ENCODE results near the gene ZNF556.
A peak's percentile ranks its signal among the peaks of the same experiment; 100 is the strongest.

ZNF556 gene

DNA sequence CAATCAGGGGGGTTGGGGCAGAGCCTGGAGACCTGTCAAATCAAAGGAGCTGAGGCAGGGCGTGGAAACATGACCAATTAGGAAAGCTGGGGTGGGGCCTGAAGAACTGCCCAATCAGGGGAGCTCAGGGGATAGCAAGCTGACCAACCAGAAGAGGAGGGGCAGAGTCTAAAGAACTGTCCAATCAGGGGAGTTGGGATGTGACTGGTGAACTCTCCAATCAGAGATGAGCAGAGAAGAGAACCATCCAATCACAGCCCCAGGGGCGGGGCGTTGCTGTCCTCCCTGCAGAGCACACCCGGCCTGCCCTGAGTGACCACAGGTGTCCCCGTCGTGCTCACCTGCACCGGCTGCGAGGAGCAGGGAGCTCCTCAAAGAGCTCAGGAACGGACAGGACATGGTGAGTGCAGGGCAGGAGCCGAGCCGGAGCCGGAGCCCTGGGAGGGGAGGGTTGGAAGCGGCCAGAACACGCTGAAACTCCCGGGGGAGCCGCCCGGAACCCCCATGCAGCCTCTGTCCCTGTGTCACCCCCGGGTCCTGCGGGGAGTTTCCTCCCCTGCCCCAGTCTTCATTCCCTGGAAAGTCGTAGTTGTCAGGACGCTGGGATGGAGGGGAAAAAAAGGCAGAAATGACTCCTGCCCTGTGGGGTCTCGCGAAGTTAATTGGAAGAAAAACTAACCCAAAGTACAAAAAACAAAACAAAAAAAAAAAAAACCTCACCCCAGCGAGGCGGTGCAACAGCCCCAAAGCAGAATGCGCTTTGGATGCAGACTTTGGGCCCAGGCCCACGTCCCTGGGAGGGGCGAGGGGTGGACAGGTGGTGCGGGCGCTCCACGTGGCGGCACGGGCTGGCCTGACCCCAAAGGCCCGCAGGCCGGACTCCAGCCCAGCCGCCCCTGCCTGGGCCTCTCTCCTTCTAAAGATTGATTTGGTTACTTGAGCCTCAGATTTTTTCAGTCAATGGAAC is at the start of gene ZNF556:
ZNF556 (plus strand) TSS at position 311 of the 967 bp plus-strand sequence; CDS start at position 398, 87 bp downstream.
- no peak for DNase-seq (ENCODE audit: low read depth in 2 of 2)

DNA sequence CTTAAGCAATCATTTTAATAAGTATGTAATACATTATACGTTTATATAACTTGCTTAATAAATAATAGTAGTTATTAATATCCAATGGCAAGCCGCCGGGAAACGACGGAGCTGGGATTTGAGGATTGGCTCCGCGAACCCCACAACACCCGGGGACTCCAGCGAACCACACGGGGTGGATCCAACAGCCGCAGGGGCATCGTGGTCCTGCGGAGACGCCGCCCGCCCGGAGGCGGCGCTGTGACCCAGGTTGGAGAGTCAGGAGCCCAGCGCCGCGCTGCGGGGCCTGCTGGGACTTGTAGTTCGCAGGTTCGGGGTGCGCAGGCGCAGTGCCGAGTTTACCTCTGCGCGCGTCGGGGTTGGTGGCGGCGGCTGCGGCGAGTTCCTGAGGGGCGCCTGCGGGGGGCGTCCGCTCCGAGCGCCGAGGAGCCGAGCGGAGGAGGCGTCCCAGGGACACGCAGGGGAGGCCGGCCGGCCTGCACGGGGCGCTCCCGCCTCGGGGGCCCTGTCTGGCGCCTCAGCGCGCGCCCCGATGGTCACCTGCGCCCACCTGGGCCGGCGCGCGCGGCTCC is 47.5 kb upstream of the ZNF556 start, which contains the start of gene ZNF554:
ZNF554 (plus strand) TSS at position 329 of the 572 bp plus-strand sequence; CDS start at position 533, 204 bp downstream.
- peak; percentile 96 to 97 for DNase-seq (ENCODE audit: low read depth in 2 of 2)

DNA sequence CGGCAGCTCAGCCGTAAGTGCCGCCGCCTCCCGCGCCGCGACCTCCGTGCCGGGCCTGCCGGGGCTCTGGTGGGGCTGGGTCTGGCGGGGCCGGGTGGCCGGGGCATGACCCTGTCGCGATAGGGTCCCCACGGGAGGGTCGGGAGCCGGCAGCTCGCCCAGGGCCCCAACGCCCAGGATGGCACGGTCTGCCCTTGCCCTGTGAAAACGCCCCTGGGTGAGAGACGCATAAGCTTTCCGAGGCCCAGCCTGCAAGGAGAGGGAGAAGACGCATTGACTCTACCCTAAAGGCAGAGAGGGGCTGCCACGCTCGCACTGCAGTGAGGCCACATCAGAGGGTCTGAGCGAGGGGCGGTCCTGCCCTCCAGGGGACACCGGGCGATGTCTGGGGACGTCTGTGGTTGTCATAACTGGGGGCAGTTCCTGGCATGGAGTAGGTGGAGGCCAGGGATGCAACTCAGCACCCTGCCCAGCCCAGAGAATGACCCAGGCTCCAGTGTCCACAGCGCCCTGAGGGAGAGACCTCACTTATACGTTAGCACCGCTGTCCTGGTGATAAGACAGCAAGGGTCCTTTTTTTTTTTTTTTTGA is 46.9 kb upstream of the ZNF556 start:
- DNase-seq (ENCODE audit: low read depth in 2 of 2): no peak

DNA sequence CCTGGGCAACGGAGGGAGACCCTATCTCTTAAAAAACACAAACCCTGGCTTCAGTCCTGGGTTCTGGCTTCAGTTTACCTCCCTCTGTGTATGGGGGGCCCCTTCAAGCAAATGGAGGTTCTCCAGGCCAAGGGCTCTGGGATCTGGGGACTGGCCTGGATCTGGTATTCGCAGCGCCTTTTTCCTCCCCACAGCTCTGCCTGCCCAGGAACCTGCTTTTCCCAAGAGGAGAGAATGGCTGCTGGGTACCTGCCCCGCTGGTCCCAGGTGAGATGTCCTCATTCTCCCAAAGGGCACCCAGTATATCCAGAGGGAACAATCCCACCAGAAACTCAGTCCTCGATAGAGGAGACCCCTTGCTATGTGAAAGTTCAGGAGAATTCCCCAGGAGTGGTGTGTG is 44.3 kb upstream of the ZNF556 start:
- DNase-seq (ENCODE audit: low read depth in 2 of 2): no peak

DNA sequence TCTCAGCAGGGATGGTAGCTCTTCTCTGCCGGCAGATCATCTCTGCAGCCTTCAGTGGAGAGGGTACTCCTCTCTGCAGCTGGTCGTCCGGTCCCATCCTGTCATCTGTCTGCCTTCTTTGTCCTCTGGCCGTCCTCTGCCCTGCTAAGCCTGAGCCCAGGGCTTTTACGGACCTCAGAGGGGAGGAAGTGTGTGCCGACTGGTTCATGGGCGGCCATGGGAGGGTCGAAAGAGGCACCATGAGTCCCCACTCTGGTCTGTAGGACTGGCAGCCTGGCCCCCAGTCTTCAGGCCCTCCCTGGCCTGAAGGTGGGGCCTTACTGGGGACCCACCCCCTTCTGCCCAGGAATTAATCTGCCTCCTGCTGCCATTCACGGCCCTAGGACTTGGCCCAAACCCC is 43.5 kb upstream of the ZNF556 start:
- DNase-seq (ENCODE audit: low read depth in 2 of 2): no peak

DNA sequence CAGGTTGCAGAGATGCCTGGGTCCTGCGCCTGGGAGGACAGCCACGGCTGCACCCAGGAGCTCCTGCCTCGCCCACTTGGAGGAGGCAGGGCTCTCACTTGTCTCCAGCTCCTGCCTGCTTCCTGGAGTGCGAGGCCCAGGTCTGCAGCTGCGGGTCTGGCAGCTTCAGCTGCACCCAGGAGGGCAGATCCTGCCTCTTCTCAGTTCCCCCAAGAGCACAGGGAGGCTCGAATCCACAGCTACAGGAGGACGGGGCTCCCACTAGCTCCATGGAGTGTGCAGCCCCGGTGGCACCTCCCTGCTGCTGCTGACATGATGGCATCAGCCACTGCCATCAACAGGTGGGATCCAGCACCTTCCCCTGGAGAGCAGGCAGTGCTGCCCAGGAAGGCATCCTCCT is 43.0 kb upstream of the ZNF556 start:
- no peak for DNase-seq (ENCODE audit: low read depth in 2 of 2)

DNA sequence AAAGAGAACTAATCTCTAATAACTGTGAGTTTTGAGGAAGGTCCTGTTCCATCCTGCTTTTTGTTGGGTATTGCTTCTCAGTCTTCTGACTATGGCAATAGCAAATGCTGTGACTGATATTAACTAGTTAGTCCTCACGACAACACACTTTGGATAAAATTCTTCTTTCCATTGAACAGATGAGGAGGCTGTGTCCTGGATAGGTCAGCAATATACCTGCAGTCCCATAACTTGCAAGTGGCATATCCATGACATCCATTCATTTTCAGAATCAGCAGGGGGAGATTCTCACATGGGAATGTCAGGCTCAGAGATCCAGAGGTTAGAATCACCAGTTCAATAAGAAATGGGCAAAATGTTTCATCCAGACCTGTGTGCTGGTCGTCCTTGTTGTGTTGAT is 40.1 kb upstream of the ZNF556 start:
- DNase-seq (ENCODE audit: low read depth in 2 of 2): no peak

DNA sequence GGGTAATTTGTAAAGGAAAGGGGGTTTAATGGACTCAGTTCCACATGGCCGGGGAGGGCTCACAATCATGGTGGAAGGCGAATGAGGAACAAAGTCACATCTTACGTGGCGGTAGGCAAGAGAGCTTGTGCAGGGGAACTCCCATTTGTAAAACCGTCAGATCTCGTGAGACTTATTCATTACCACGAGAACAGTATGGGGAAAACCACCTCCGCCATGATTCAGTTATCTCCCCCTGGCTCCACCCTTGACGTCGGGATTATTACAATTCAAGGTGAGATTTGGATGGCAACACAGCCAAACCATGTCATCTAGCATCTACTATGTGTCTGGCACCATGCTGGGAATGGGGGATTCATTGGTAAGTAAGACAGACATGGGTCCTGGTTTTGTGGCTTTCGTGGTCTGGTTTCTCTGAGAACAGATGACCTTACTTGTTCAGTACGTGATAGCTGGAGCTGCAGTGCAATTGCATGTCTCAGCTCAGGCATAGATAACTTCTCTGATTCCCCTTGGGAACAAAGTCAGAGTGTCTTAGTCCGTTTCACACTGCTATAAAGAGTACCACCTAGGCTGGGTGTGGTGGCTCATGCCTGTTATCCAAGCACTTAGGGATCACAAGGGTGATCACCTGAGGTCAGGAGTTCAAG is 39.2 kb upstream of the ZNF556 start:
- no peak for DNase-seq (ENCODE audit: low read depth in 2 of 2)

DNA sequence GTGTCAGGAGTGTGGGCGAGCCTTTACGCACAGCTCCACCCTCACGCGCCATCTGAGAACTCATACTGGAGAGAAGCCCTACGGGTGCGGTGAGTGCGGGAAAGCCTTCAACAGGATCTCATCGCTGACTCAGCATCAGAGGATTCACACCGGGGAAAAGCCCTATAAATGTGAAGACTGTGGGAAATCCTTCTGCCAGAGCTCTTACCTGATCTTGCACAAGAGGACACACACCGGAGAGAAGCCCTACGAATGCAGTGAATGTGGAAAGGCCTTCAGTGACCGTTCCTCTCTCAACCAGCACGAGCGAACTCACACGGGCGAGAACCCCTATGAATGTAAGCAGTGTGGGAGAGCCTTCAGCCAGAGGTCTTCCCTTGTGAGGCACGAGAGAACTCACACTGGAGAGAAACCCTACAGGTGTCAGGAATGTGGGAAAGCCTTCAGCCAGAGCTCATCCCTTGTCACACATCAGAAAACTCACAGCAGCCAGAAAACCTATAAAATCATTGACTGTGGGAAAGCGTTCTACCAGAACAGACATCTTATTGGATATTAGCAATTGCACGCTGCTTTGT is 32.8 kb upstream of the ZNF556 start:
- no peak for DNase-seq (ENCODE audit: low read depth in 2 of 2)

DNA sequence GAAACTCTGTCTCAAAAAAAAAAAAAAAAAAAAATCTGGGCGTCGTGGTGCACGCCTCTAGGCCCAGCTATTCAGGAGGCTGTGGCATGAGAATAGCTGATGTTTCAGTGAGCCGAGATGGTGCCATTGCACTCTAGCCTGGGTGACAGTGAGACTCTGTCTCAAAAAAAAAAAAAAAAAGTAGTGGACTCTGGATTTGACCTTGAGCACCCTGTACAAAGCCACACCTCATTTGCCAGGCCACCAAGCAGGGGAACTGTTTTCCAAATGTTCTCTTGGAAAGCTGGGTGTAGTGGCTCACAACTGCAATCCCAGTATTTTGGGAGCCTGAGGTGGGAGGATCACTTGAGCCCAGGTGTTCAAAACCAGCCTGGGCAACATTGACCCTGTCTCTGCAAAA is 29.7 kb upstream of the ZNF556 start:
- no peak for DNase-seq (ENCODE audit: low read depth in 2 of 2)

DNA sequence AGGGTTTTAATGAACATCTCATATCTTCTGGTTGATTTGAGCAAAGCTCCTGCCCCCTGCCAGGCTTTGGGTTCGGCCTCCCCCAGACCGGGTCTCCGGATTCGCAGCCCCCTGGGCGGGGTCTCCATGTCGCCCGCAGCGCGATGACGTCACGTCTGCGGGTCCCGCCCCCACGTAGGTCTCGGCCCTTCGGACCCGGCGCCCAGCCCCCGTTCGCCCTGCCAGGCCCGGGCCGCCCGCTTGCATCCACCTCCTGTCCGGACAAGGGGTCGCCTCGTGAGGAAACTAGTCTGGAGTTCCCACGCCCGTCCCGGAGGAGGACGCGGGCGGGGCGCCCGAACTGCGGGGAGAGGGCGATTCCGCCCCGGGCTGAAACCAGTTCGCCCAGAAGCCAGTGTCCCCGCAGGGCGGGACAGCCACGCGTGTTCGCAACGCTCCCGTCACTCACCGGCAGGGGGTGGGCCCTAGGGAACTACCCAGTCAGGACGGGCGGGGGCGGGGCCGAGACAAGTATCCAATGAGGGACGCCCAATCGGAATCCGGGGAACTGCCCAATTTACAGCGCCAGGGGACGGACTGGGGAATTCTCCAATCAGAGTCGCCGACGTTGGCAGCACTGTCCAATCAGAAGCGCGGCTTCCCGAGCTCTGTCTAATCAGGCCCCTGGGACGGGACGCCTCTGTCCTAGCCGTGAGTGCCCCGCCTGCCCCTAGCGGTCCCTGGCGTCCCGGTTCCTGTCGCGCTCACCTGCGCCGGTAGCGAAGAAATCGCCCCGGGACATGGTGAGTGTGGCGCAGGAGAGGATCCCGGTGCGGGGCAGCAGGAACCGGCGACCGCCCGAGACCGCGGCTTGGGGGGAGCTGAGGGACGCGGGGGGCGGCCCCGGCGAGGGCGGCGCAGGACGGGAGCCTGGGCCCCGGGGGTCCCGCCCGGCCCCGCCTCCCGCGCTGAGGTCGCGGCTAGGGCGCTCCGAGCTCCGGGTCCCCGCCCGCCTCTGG is 26.0 kb upstream of the ZNF556 start, which contains the start of gene ZNF555:
ZNF555 (plus strand) TSS at position 682 of the 998 bp plus-strand sequence; CDS start at position 780, 98 bp downstream.
- peak; percentile 94 to 98 for DNase-seq (ENCODE audit: low read depth in 2 of 2)

DNA sequence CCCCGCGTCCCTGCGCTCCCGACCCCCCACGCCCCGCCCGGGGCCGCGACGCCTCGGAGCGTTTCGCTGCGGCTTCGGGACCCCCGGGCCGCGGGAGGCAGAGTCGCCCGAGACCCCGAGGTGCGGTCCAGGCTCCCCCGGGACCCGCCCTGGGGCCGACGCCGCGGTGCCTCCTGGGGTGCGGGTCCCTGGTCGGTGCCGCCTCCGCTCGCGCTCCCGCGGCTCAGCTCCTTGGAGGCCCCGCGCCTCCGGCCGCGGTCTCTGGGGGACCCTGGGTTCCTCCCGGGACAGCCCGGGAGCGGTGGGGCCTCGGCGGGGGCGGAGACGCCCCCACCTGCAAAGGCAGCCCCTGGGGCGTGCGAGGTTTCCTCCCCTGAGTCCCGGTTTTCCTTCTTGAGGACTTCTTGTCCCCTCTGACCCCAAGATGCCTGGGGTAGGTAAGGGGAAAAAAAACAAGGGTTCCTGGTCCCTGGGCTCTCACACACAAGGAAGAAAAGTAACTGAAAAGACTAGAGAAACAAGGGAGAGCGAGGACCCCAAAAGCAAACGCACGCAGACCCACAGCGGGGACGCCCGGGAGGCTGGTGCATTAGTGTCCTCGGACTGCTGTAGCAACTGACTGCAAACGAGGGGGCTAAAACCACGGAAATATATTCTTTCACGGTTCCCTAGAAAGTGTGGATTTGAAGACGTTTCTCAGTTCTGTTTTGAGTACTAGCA is 25.1 kb upstream of the ZNF556 start:
- no peak for DNase-seq (ENCODE audit: low read depth in 2 of 2)

DNA sequence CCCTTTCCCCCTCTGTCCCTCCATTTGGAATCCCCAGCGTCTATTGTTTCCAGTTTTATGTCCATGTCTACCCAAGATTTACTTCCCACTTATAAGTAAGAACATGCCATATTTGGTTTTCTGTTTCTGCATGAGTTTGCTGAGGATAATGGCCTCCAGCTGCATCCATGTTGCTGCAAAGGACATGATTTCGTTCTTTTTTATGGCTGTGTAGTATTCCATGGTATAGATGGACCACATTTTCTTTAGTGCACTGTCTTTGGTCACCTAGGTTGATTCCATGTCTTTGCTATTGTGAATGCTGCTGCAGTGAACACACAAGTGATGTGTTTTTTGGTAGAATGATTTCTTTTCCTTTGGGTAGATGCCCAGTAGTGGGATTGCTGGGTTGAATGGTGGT is 22.0 kb upstream of the ZNF556 start:
- DNase-seq (ENCODE audit: low read depth in 2 of 2): no peak

DNA sequence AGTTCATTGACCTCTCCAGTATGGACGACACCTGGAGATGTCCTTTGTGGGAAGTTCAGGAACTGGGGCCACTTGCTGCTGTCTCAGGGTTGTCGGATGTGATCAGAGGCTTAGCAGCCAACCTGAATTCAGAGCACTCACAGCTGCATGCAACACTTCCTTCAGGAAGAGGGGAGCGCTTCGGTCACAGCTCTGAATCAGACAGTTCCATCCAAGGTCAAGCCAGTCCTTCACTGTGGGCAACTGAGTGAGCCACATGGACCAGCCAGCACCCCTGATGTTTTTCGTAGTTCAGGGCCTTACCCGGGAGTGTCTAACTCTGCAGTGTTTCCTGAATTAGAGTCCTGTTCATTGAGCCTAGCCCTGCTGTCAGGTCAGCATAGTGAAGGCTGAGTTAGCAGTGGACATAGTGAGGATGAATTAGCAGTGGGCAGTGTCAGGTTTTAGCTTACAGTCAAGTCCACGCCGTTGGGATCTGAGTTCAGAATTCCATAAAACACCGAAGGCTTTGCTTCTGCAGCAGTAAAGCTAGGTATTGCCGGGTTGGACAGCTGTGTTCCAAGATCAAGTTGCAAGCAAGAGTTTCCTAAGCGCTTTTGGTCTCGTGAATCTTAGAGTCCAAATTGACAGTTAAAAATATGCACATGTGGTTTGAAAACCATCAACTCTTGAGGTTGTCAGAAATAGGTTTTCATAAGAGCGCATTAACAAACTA is 20.8 kb upstream of the ZNF556 start:
- no peak for DNase-seq (ENCODE audit: low read depth in 2 of 2)

DNA sequence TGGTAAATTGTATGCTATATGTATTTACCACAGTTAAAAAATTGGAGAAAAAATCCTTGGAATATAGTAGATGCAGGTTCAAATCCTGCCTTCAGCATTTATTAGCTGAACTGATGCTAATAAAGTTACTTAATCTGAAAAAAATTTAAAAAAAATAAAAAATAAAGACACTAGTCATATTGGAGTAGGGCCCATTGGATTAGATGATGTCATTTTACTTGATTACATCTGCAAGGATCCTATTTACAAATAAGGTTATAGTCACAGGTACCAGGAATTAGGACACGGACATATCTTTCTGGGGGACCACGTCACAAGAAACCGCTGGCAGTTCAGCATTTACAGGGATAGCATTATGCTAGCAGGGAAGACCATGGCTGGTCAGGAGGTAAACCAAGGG is 19.6 kb upstream of the ZNF556 start:
- no peak for DNase-seq (ENCODE audit: low read depth in 2 of 2)

DNA sequence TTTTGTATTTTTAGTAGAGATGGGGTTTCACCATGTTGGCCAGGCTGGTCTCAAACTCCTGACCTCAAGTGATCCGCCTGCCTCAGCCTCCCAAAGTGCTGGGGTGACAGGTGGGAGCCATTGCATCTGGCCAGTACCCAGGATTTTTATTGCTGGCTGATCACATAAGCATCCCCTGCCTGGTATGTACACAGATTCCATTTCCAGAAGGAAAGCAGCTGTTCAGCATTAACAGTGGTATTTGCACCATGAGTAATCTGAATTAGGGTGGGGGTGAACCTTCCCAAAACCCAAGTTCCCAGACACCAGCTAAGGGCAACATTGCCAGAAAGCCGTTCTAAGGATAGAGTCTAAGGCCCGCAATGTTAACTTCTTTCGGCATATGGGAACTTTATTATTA is 18.5 kb upstream of the ZNF556 start:
- DNase-seq (ENCODE audit: low read depth in 2 of 2): no peak

DNA sequence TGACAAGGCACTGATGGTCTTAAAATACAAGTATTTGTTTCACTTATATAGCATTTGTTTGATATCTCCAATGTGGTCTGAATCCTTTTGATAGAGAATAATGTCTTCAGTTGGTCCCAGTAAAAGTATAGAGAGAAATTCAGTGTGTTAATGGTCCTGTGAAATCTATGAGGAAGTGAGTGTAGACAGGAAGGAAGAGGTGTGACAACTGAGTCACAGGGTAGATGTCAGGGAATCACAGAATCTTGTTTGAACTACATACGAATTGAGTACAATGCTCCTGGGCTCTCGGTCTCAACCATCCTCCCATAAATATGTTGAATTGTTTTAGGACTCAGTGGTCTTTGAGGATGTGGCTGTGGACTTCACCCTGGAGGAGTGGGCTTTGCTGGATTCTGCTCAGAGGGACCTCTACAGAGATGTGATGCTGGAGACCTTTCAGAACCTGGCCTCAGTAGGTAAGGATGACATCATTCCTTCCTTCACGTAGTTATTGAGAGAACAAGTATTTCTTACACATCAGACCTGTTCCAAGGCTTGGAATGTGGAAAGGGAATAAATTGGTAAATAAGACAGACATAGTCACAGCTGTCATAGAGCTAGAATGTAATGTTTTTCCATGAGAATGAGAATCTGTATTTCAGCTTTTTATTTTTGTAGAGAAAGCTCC is 16.7 kb upstream of the ZNF556 start:
- DNase-seq (ENCODE audit: low read depth in 2 of 2): no peak

DNA sequence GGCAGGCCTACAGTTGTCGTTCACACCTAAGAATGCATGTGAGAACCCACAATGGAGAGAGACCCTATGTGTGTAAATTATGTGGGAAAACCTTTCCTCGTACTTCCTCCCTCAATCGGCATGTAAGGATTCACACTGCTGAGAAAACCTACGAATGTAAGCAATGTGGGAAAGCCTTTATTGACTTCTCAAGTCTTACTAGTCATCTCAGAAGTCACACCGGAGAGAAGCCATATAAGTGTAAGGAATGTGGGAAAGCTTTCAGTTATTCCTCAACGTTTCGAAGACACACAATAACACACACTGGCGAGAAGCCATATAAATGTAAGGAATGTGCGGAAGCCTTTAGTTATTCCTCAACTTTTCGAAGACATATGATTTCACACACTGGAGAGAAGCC is 14.5 kb upstream of the ZNF556 start:
- DNase-seq (ENCODE audit: low read depth in 2 of 2): no peak
